Vagina (tissue), 2 donors: ENCODE measurements around the gene ANXA2.

ENCODE experiments used
- POLR2A ChIP-seq, 2 donors: fragments of 450-650 bp; IDR thresholded peaks; one replicate each; pipeline ENCODE4 v1.6.1; 2017; ENCODE audit warnings: antibody characterized with exemption in 2 of 2, mild to moderate bottlenecking in 2 of 2, moderate library complexity in 2 of 2
- POLR2AphosphoS5 ChIP-seq, 2 donors: sonication (generic); formaldehyde crosslinking; IDR thresholded peaks; one replicate each; pipeline ENCODE4 v1.9.0; 2017; ENCODE audit warnings: antibody characterized with exemption in 2 of 2, mild to moderate bottlenecking in 2 of 2, low read depth in 1 of 2; ENCODE audit not compliant: insufficient read depth in 1 of 2
- TF ChIP-seq, protein P1 (sequence below), 3 experiments: fragments of 450-650 bp in 2 of 3; fragments of 200-600 bp in 1 of 3; sonication (generic) in 1 of 3; IDR thresholded peaks; one replicate each; pipeline ENCODE4 v1.5.1; 2017 to 2019; ENCODE audit warnings: antibody characterized with exemption in 3 of 3, mild to moderate bottlenecking in 2 of 3, moderate library complexity in 2 of 3

DNA sequence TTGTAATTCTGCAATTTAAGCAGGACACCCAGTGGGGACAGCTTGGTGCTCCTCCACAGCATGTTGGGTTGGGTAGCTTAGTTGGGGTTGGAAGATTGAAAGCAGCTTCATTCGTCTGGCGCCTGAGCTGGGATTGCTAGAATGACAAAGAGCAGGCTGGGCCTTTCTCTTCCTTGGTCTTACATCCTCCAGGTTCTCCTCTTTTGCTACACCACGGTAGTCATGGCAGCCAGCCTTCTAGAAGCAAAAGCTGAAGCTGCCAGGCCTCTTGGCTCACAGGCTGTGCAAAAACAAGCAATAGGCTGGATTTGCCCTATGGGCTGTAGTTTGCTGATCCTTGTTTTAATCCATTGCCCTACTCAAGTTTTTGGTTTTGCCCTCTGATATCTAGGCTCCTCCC is 3.2 kb upstream of the ANXA2 start:
- TF ChIP-seq, protein P1, sequence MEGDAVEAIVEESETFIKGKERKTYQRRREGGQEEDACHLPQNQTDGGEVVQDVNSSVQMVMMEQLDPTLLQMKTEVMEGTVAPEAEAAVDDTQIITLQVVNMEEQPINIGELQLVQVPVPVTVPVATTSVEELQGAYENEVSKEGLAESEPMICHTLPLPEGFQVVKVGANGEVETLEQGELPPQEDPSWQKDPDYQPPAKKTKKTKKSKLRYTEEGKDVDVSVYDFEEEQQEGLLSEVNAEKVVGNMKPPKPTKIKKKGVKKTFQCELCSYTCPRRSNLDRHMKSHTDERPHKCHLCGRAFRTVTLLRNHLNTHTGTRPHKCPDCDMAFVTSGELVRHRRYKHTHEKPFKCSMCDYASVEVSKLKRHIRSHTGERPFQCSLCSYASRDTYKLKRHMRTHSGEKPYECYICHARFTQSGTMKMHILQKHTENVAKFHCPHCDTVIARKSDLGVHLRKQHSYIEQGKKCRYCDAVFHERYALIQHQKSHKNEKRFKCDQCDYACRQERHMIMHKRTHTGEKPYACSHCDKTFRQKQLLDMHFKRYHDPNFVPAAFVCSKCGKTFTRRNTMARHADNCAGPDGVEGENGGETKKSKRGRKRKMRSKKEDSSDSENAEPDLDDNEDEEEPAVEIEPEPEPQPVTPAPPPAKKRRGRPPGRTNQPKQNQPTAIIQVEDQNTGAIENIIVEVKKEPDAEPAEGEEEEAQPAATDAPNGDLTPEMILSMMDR (IDR thresholded peaks at IDR 0.05) = no peak
- TF ChIP-seq POLR2AphosphoS5 (IDR thresholded peaks at IDR 0.05; ENCODE audit: insufficient read depth in 1 of 2, low read depth in 1 of 2) (no peak), POLR2A (IDR thresholded peaks at IDR 0.05) (no peak)
